Peyer's patch (tissue), 4 donors: Measurements from ENCODE around the gene RPS6KA6. TPM values are rescaled to one million over a fixed set of nuclear protein-coding genes. Genes with fewer than 3 reads are reported as not detected.

Experiments used
- DNase-seq, 3 donors: peaks; one replicate each; pipeline ENCODE4 v3.0.0-alpha.2; 2017 to 2019
- H3K27ac ChIP-seq, 4 donors: fragments of 200-600 bp; sonication (generic); one replicate each; pipeline ENCODE4 v1.5.1; 2016 to 2019
- H3K27me3 ChIP-seq, 2 donors: fragments of 200-600 bp; sonication (generic); one replicate each; pipeline ENCODE4 v1.5.1; 2019
- H3K36me3 ChIP-seq, 3 donors: fragments of 200-600 bp; sonication (generic); one replicate each; pipeline ENCODE4 v1.5.1; 2016 to 2019
- H3K4me1 ChIP-seq, 4 donors: fragments of 200-600 bp; sonication (generic); one replicate each; pipeline ENCODE4 v1.5.1; 2016 to 2019
- H3K4me3 ChIP-seq, 4 donors: fragments of 200-600 bp; sonication (generic); 1 replicate in 3 of 4; 2 replicates in 1 of 4; pipeline ENCODE4 v1.5.1; 2016 to 2019; ENCODE audit warnings: mild to moderate bottlenecking in 1 of 4
- H3K9me3 ChIP-seq, 4 donors: fragments of 200-600 bp; sonication (generic); one replicate each; pipeline ENCODE4 v1.5.1; 2016 to 2019; ENCODE audit warnings: mild to moderate bottlenecking in 1 of 4
- CTCF ChIP-seq, 6 experiments: fragments of 450-650 bp in 4 of 6; fragments of 200-600 bp in 2 of 6; sonication (generic) in 1 of 6; IDR thresholded peaks; one replicate each; pipeline ENCODE4 v1.5.1; 2017 to 2019; ENCODE audit warnings: antibody characterized with exemption in 6 of 6, mild to moderate bottlenecking in 3 of 6, moderate library complexity in 1 of 6
- POLR2A ChIP-seq, 2 donors: fragments of 450-650 bp; IDR thresholded peaks; one replicate each; pipeline ENCODE4 v1.5.1; 2017; ENCODE audit warnings: antibody characterized with exemption in 2 of 2, mild to moderate bottlenecking in 2 of 2, moderate library complexity in 2 of 2
- total RNA-seq, 4 donors: library from RNA; depleted of rRNA; stranded (reverse); fragments of >200 nt; gene quantifications; one replicate each; pipeline ENCODE4 v1.1.0, GENCODE V29; 2016

The RPS6KA6 gene
- total RNA-seq, 4 donors from 2014 or later = 1.7 to 7.9 (median 5.4) TPM

GRCh38 chrX:84153538-84153937 is 34.5 kb downstream of the RPS6KA6 start:
- no peaks in the 10 kb centered on the region for H3K36me3 ChIP-seq
- no peak overlapping the region for H3K27ac ChIP-seq
- TF ChIP-seq CTCF (IDR thresholded peaks at IDR 0.05) = no peak
- TF ChIP-seq POLR2A (IDR thresholded peaks at IDR 0.05) = no peak
- H3K27me3 ChIP-seq = no peaks in the 10 kb centered on the region
- H3K4me3 ChIP-seq = no peak overlapping the region
- H3K9me3 ChIP-seq = no peaks in the 10 kb centered on the region
- no peak for DNase-seq
- H3K4me1 ChIP-seq = no peaks in the 10 kb centered on the region

GRCh38 chrX:84144991-84145390 is 43.0 kb downstream of the RPS6KA6 start:
- Histone ChIP-seq H3K9me3 (no peaks in the 10 kb centered on the region), H3K4me3 (no peak overlapping the region), H3K36me3 (no peaks in the 10 kb centered on the region), H3K4me1 (no peaks in the 10 kb centered on the region), H3K27ac (no peak overlapping the region), H3K27me3 (no peaks in the 10 kb centered on the region)
- TF ChIP-seq CTCF (IDR thresholded peaks at IDR 0.05) = no peak
- no peak for TF ChIP-seq POLR2A (IDR thresholded peaks at IDR 0.05)
- no peak for DNase-seq

- Histone ChIP-seq H3K27ac (no peak overlapping the region), H3K4me1 (no peaks in the 10 kb centered on the region), H3K27me3 (no peaks in the 10 kb centered on the region), H3K4me3 (no peak overlapping the region), H3K36me3 (no peaks in the 10 kb centered on the region), H3K9me3 (no peaks in the 10 kb centered on the region)
- no peak for TF ChIP-seq CTCF (IDR thresholded peaks at IDR 0.05)
- no peak for TF ChIP-seq POLR2A (IDR thresholded peaks at IDR 0.05)
- no peak for DNase-seq
Observed at GRCh38 chrX:84144281-84144680, 43.7 kb downstream of the RPS6KA6 start.

GRCh38 chrX:84133023-84133422 is 55.0 kb downstream of the RPS6KA6 start:
- H3K4me3 ChIP-seq = no peak overlapping the region
- H3K9me3 ChIP-seq = no peaks in the 10 kb centered on the region
- TF ChIP-seq POLR2A (IDR thresholded peaks at IDR 0.05) (no peak), CTCF (IDR thresholded peaks at IDR 0.05) (no peak)
- no peaks in the 10 kb centered on the region for H3K27me3 ChIP-seq
- no peaks in the 10 kb centered on the region for H3K36me3 ChIP-seq
- no peak for DNase-seq
- no peak overlapping the region for H3K27ac ChIP-seq
- no peaks in the 10 kb centered on the region for H3K4me1 ChIP-seq

GRCh38 chrX:84123585-84123984 is 64.4 kb downstream of the RPS6KA6 start:
- H3K4me3 ChIP-seq = no peak overlapping the region
- H3K4me1 ChIP-seq = no peaks in the 10 kb centered on the region
- no peaks in the 10 kb centered on the region for H3K36me3 ChIP-seq
- no peak overlapping the region for H3K27ac ChIP-seq
- no peaks in the 10 kb centered on the region for H3K9me3 ChIP-seq
- no peak for TF ChIP-seq CTCF (IDR thresholded peaks at IDR 0.05)
- TF ChIP-seq POLR2A (IDR thresholded peaks at IDR 0.05) = no peak
- H3K27me3 ChIP-seq = no peaks in the 10 kb centered on the region
- DNase-seq = no peak

GRCh38 chrX:84118769-84119168 is 69.2 kb downstream of the RPS6KA6 start:
- no peak for TF ChIP-seq CTCF (IDR thresholded peaks at IDR 0.05)
- no peak for TF ChIP-seq POLR2A (IDR thresholded peaks at IDR 0.05)
- Histone ChIP-seq H3K36me3 (no peaks in the 10 kb centered on the region), H3K27me3 (no peaks in the 10 kb centered on the region), H3K27ac (no peak overlapping the region), H3K4me3 (no peak overlapping the region), H3K4me1 (no peaks in the 10 kb centered on the region), H3K9me3 (no peaks in the 10 kb centered on the region)
- no peak for DNase-seq
